H1 (cell line): ENCODE results near the gene TSPOAP1. TPM values are rescaled to one million over a fixed set of nuclear protein-coding genes. Genes with fewer than 3 reads are reported as not detected.

Source experiments
- CTCF ChIA-PET: fragments of 300-600 bp; sonication (Branson Sonifier 250); formaldehyde crosslinking; loops from one replicate; lab custom pipeline; 2021; ENCODE audit not compliant: partially characterized antibody; lab: Charles Lee
- POLR2A ChIA-PET: fragments of 300-600 bp; sonication (Branson Sonifier 250); formaldehyde crosslinking; loops from one replicate; lab custom pipeline; 2021; ENCODE audit warnings: inconsistent platforms; ENCODE audit not compliant: partially characterized antibody; lab: Charles Lee
- DNase-seq, 2 experiments: peaks; one replicate each; pipeline versions ENCODE4 v3.0.0 to v3.0.0-alpha.2; 2010 to 2022; ENCODE audit warnings: low spot score in 2 of 2, low read depth in 1 of 2, mixed read lengths in 1 of 2
- FAIRE-seq: peaks from 2 replicates; lab custom pipeline; 2011; peaks lifted over from hg19 to GRCh38; lab: Jason Lieb, UNC
- H2AFZ ChIP-seq: 2 replicates; pipeline ENCODE4 v1.8.1; 2012; ENCODE audit warnings: low read length, inconsistent platforms
- H2AK5ac ChIP-seq: 2 replicates; pipeline ENCODE4 v1.6.1; 2013; ENCODE audit warnings: low read depth, low read length
- H2BK120ac ChIP-seq: replicated peaks from 2 replicates; pipeline ENCODE3; 2013; ENCODE audit warnings: low read depth, low read length, inconsistent platforms
- H2BK12ac ChIP-seq: 2 replicates; pipeline ENCODE4 v1.6.1; 2013; ENCODE audit warnings: low read depth, low read length
- H2BK15ac ChIP-seq: 2 replicates; pipeline ENCODE4 v1.6.1; 2013; ENCODE audit warnings: low read length
- H2BK20ac ChIP-seq: 2 replicates; pipeline ENCODE4 v1.6.1; 2013; ENCODE audit warnings: low read length
- H2BK5ac ChIP-seq: 2 replicates; pipeline ENCODE4 v1.6.1; 2013; ENCODE audit warnings: low read depth, low read length
- H3K14ac ChIP-seq: 2 replicates; pipeline ENCODE4 v1.6.1; 2013; ENCODE audit warnings: inconsistent platforms; ENCODE audit not compliant: insufficient read length
- H3K18ac ChIP-seq: 2 replicates; pipeline ENCODE4 v1.6.1; 2013; ENCODE audit warnings: low read length; ENCODE audit errors: extremely low read depth
- H3K23ac ChIP-seq: 2 replicates; pipeline ENCODE4 v1.6.1; 2013; ENCODE audit warnings: inconsistent platforms; ENCODE audit not compliant: insufficient read length
- H3K23me2 ChIP-seq: 2 replicates; pipeline ENCODE4 v1.6.1; 2013; ENCODE audit warnings: low read depth, low read length
- H3K27ac ChIP-seq: 2 replicates; pipeline ENCODE4 v1.6.1; 2011; ENCODE audit warnings: low read depth, low read length, inconsistent platforms
- H3K27me3 ChIP-seq, 4 experiments: replicated peaks in 1 of 4; 1 replicate in 1 of 4; 2 replicates in 3 of 4; pipeline versions ENCODE4 v1.6.1 to v1.8.1; 2011 to 2013; ENCODE audit warnings: low read length in 3 of 4, mild to moderate bottlenecking in 3 of 4, inconsistent platforms in 2 of 4, mixed read lengths in 2 of 4, moderate library complexity in 1 of 4; ENCODE audit not compliant: control insufficient read depth in 3 of 4, insufficient read depth in 3 of 4; ENCODE audit errors: extremely low read depth in 1 of 4
- H3K36me3 ChIP-seq, 4 experiments: 2 replicates each; pipeline versions ENCODE4 v1.6.1 to v1.8.1; 2011 to 2013; ENCODE audit warnings: mild to moderate bottlenecking in 4 of 4, low read length in 3 of 4, moderate library complexity in 2 of 4, control low read depth in 1 of 4, inconsistent platforms in 1 of 4; ENCODE audit not compliant: insufficient read depth in 4 of 4, control insufficient read depth in 2 of 4
- H3K4ac ChIP-seq: replicated peaks from 2 replicates; pipeline ENCODE3; 2013; ENCODE audit warnings: low read length, low read depth, mixed read lengths, inconsistent platforms; ENCODE audit not compliant: insufficient read length
- H3K4me1 ChIP-seq, 4 experiments: replicated peaks in 1 of 4; 1 replicate in 1 of 4; 2 replicates in 3 of 4; pipeline versions ENCODE4 v1.6.1 to v1.8.1; 2011 to 2013; ENCODE audit warnings: low read length in 3 of 4, inconsistent platforms in 2 of 4, mixed read lengths in 1 of 4; ENCODE audit not compliant: insufficient read depth in 4 of 4, control insufficient read depth in 3 of 4
- H3K4me2 ChIP-seq, 2 experiments: 2 replicates each; pipeline versions ENCODE4 v1.6.1 to v1.8.1; 2011 to 2013; ENCODE audit warnings: low read depth in 2 of 2, low read length in 2 of 2, control low read depth in 1 of 2, inconsistent platforms in 1 of 2, mild to moderate bottlenecking in 1 of 2; ENCODE audit not compliant: insufficient read depth in 1 of 2
- H3K4me3 ChIP-seq, 4 experiments: fragments of 200-600, 300-600 bp in 1 of 4; sonication (generic), shearing (Covaris generic), sonication (Bioruptor Twin) in 1 of 4; 2 replicates each; pipeline versions ENCODE4 v1.5.1 to v1.8.1; 2011 to 2016; ENCODE audit warnings: low read length in 4 of 4, low read depth in 3 of 4, control low read depth in 2 of 4, inconsistent platforms in 2 of 4, mild to moderate bottlenecking in 2 of 4, mixed read lengths in 1 of 4, moderate library complexity in 1 of 4; ENCODE audit not compliant: insufficient read depth in 2 of 4; ENCODE audit errors: extremely low read depth in 1 of 4
- H3K56ac ChIP-seq: replicated peaks from 2 replicates; pipeline ENCODE3; 2013; ENCODE audit warnings: low read depth, mild to moderate bottlenecking, mixed read lengths, low read length, inconsistent platforms; ENCODE audit not compliant: insufficient read length
- H3K79me1 ChIP-seq: 2 replicates; pipeline ENCODE4 v1.6.1; 2013; ENCODE audit warnings: low read depth, low read length, control low read depth
- H3K79me2 ChIP-seq, 2 experiments: 2 replicates each; pipeline versions ENCODE4 v1.6.1 to v1.8.1; 2012 to 2013; ENCODE audit warnings: low read length in 2 of 2, mild to moderate bottlenecking in 2 of 2, inconsistent platforms in 1 of 2; ENCODE audit not compliant: insufficient read depth in 2 of 2, control insufficient read depth in 1 of 2
- H3K9ac ChIP-seq, 4 experiments: replicated peaks in 1 of 4; 1 replicate in 1 of 4; 2 replicates in 3 of 4; pipeline versions ENCODE4 v1.6.1 to v1.8.1; 2011 to 2013; ENCODE audit warnings: low read depth in 3 of 4, low read length in 3 of 4, control low read depth in 2 of 4, mild to moderate bottlenecking in 2 of 4, moderate library complexity in 2 of 4, inconsistent platforms in 1 of 4; ENCODE audit errors: extremely low read depth in 1 of 4
- H3K9me3 ChIP-seq, 2 experiments: 2 replicates each; pipeline versions ENCODE4 v1.6.1 to v1.8.1; 2012 to 2013; ENCODE audit warnings: mild to moderate bottlenecking in 2 of 2, moderate library complexity in 2 of 2, control low read depth in 1 of 2, inconsistent platforms in 1 of 2, low read depth in 1 of 2, low read length in 1 of 2, mixed read lengths in 1 of 2; ENCODE audit not compliant: insufficient read depth in 2 of 2
- H4K20me1 ChIP-seq, 2 experiments: replicated peaks in 1 of 2; 2 replicates each; pipeline versions ENCODE3 to v1.8.1; 2011 to 2013; ENCODE audit warnings: inconsistent platforms in 2 of 2, low read length in 2 of 2, mild to moderate bottlenecking in 1 of 2; ENCODE audit not compliant: insufficient read depth in 2 of 2, control insufficient read depth in 1 of 2
- H4K5ac ChIP-seq: 2 replicates; pipeline ENCODE4 v1.6.1; 2013; ENCODE audit warnings: low read length, low read depth, mixed read lengths, inconsistent platforms; ENCODE audit not compliant: insufficient read length
- H4K8ac ChIP-seq: 2 replicates; pipeline ENCODE4 v1.8.0; 2013; ENCODE audit warnings: mild to moderate bottlenecking, moderate library complexity, low read length, inconsistent platforms; ENCODE audit not compliant: insufficient read depth; ENCODE audit errors: extremely low read depth
- H4K91ac ChIP-seq: replicated peaks from 2 replicates; pipeline ENCODE3; 2013; ENCODE audit warnings: low read length, mixed read lengths, inconsistent platforms; ENCODE audit not compliant: insufficient read length
- CHD1 ChIP-seq: IDR thresholded peaks from 2 replicates; pipeline ENCODE4 v1.6.1; 2012; ENCODE audit warnings: low read depth, low read length, improper control_type of control experiment
- CREB1 ChIP-seq: IDR thresholded peaks from 2 replicates; pipeline ENCODE4 v1.6.1; 2012; ENCODE audit warnings: inconsistent platforms
- E2F6 ChIP-seq: IDR thresholded peaks from 2 replicates; pipeline ENCODE4 v1.6.1; 2012; ENCODE audit warnings: inconsistent platforms
- FOSL1 ChIP-seq: IDR thresholded peaks from 2 replicates; pipeline ENCODE4 v1.6.1; 2011; ENCODE audit warnings: mild to moderate bottlenecking, low read depth, low read length, moderate library complexity; ENCODE audit not compliant: insufficient read depth
- JUN ChIP-seq: IDR thresholded peaks from 2 replicates; pipeline ENCODE4 v1.6.1; 2011; ENCODE audit warnings: low read depth, mild to moderate bottlenecking, improper control_type of control experiment, low read length
- JUND ChIP-seq: IDR thresholded peaks from 2 replicates; pipeline ENCODE4 v1.6.1; 2011; ENCODE audit warnings: mild to moderate bottlenecking, improper control_type of control experiment, low read length
- MAFK ChIP-seq: IDR thresholded peaks from 2 replicates; pipeline ENCODE4 v1.6.1; 2012; ENCODE audit warnings: low read depth, mild to moderate bottlenecking, improper control_type of control experiment, low read length
- RNF2 ChIP-seq: fragments of 200-900, 300-1000 bp; sonication (generic); IDR thresholded peaks from 2 replicates; pipeline ENCODE4 v1.7.1; 2016; ENCODE audit warnings: borderline replicate concordance, low read depth, mild to moderate bottlenecking, antibody characterized with exemption, low read length; ENCODE audit not compliant: poor library complexity, severe bottlenecking; ENCODE audit errors: missing control alignments
- SP4 ChIP-seq: IDR thresholded peaks from 2 replicates; pipeline ENCODE4 v1.6.1; 2012; ENCODE audit warnings: low read length, inconsistent platforms
- TBP ChIP-seq: IDR thresholded peaks from 2 replicates; pipeline ENCODE4 v1.6.1; 2011; ENCODE audit warnings: low read depth, low read length, improper control_type of control experiment
- TEAD4 ChIP-seq: IDR thresholded peaks from 2 replicates; pipeline ENCODE4 v1.6.1; 2012; ENCODE audit warnings: low read depth, low read length, inconsistent platforms, mixed read lengths
- ZNF274 ChIP-seq: IDR thresholded peaks from 2 replicates; pipeline ENCODE4 v1.7.0; 2012; ENCODE audit warnings: low read length, borderline replicate concordance; ENCODE audit errors: extremely low read depth
- WGBS, 2 experiments: shearing (Covaris generic) in 1 of 2; methylation state at CpG; one replicate each; pipeline versions ENCODE4 v1.1.6 to v1.1.7; 2013 to 2015; ENCODE audit warnings: low lambda C conversion rate in 2 of 2, mixed read lengths in 2 of 2, inconsistent platforms in 1 of 2, low coverage in 1 of 2, missing lambda C conversion rate in 1 of 2; ENCODE audit not compliant: insufficient replicate concordance in 2 of 2, insufficient coverage in 1 of 2, insufficient read length in 1 of 2; ENCODE audit errors: extremely low coverage in 1 of 2, missing lambda C conversion rate in 1 of 2; 5-methylcytosine and 5-hydroxymethylcytosine counted together
- polyA plus RNA-seq, 7 experiments: library from polyadenylated mRNA; depleted of rRNA in 3 of 7; stranded (reverse) in 5 of 7; unstranded in 2 of 7; fragments of >200 nt in 5 of 7; fragments of 200-250 nt in 2 of 7; gene quantifications; 1 replicate in 5 of 7; 2 replicates in 1 of 7; 4 replicates in 1 of 7; pipeline versions ENCODE4 v1.2.1 to v1.2.3, GENCODE V29; 2011 to 2013; ENCODE audit warnings: missing spikeins in 2 of 7, mixed read lengths in 2 of 7
- total RNA-seq: library from RNA; stranded (reverse); fragmentation: NEBNext Ultra II Directional; extraction: Animal tissue kit (Norgen Biotek cat#: 25700); gene quantifications from 2 replicates; pipeline ENCODE4 v1.2.1, GENCODE V29; 2021

Gene TSPOAP1
- total and polyA plus RNA-seq, 2 of the 8 experiments (the other 6 are each of a cell fraction or from before 2014, with no cell fraction given) = 7.6 to 9.2 TPM

- Histone ChIP-seq H2BK120ac (no peak overlapping the region), H4K20me1 (no peaks in the 10 kb centered on the region), H3K9me3 (no peaks in the 10 kb centered on the region), H2BK15ac (no peak overlapping the region), H2BK5ac (0 out of 2 replicates have a peak overlapping the region, but pooled peaks have one; percentile 35), H3K9ac (no peak overlapping the region), H3K23me2 (no peaks in the 10 kb centered on the region), H3K56ac (no peak overlapping the region), H3K4me3 (no peak overlapping the region), H4K5ac (no peak overlapping the region), H3K27ac (no peak overlapping the region), H3K79me2 (no peaks in the 10 kb centered on the region), H3K4me1 (peaks cover 0 to 11% (median 8%) of the 10 kb centered on the region in 4 experiments; a peak in 5 of 7 replicates), H2BK12ac (no peak overlapping the region), H2AFZ (no peak overlapping the region), H3K18ac (no peak overlapping the region; the same call in 1 of the 2 replicates), H3K23ac (no peak overlapping the region), H3K4ac (no peak overlapping the region), H2AK5ac (no peak overlapping the region), H3K27me3 (no peaks in the 10 kb centered on the region), H3K79me1 (no peaks in the 10 kb centered on the region), H3K14ac (no peak overlapping the region), H3K4me2 (no peak overlapping the region; a peak in 1 of 4 replicates), H4K91ac (no peak overlapping the region), H3K36me3 (0 out of 8 replicates have a peak, but pooled peaks cover 0 to 2% (median 0%) of the 10 kb centered on the region in 4 experiments), H4K8ac (0 out of 2 replicates have a peak overlapping the region, but pooled peaks have one; percentile 1), H2BK20ac (no peak overlapping the region)
- DNase-seq (peak in 1 of 2 experiments; percentile 46), FAIRE-seq (no peak)
- ChIA-PET CTCF (interaction anchor here (0.6 to 9.4 kb wide), 18 partner anchors 7 to 1230 kb away, joined by 3 to 172 read pairs (median 8); partner anchors contain the start of genes MKS1 and MPO), POLR2A (interaction anchor here (1.2 to 2.5 kb wide), 3 partner anchors 13 to 25 kb away, joined by 3 to 9 read pairs (median 6); partner anchors contain the start of gene TSPOAP1)
- WGBS, 2 experiments = 84% methylated on average over 9 of the region's 9 CpGs; no CpG with 5 or more reads in 1 of the 2 experiments
- TF ChIP-seq ZNF274 (no peak), TEAD4 (no peak), TBP (no peak), FOSL1 (no peak), RNF2 (no peak), MAFK (no peak), CREB1 (no peak), E2F6 (no peak), JUND (no peak), SP4 (no peak), CHD1 (no peak), JUN (no peak)
Observed at GRCh38 chr17:58302919-58303585, 25.5 kb downstream of the TSPOAP1 start.
